Astrocyte of the spinal cord (primary cell): Measurements from ENCODE around the gene TANGO2.

Experiments
- DNase-seq: peaks from one replicate; pipeline ENCODE4 v3.0.0; 2011; ENCODE audit warnings: low read depth, low spot score
- H3K4me3 ChIP-seq: 2 replicates; pipeline ENCODE4 v1.5.1; 2011; ENCODE audit warnings: low read depth, mild to moderate bottlenecking, low read length, moderate library complexity
- in situ Hi-C: cut with HindIII; loops from 2 replicates; pipeline ENCODE4 v1.10.0; 2017; ENCODE audit warnings: low sequenced_read_pairs
- TF ChIP-seq, protein P1 (sequence below): IDR thresholded peaks from 2 replicates; pipeline ENCODE4 v1.5.1; 2012; ENCODE audit warnings: low read depth, mild to moderate bottlenecking, low read length, inconsistent platforms

Gene TANGO2

GRCh38 chr22:19991645-19992451 lies 29.1 kb upstream of the TANGO2 start:
- peak; percentile 31 for DNase-seq
- in situ Hi-C loops = no loop called here
- TF ChIP-seq, protein P1, sequence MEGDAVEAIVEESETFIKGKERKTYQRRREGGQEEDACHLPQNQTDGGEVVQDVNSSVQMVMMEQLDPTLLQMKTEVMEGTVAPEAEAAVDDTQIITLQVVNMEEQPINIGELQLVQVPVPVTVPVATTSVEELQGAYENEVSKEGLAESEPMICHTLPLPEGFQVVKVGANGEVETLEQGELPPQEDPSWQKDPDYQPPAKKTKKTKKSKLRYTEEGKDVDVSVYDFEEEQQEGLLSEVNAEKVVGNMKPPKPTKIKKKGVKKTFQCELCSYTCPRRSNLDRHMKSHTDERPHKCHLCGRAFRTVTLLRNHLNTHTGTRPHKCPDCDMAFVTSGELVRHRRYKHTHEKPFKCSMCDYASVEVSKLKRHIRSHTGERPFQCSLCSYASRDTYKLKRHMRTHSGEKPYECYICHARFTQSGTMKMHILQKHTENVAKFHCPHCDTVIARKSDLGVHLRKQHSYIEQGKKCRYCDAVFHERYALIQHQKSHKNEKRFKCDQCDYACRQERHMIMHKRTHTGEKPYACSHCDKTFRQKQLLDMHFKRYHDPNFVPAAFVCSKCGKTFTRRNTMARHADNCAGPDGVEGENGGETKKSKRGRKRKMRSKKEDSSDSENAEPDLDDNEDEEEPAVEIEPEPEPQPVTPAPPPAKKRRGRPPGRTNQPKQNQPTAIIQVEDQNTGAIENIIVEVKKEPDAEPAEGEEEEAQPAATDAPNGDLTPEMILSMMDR = no peak

GRCh38 chr22:19992481-19992911 lies 28.4 kb upstream of the TANGO2 start:
- no peak overlapping the region for H3K4me3 ChIP-seq
- TF ChIP-seq, protein P1 = no peak
- in situ Hi-C loops = no loop called here
- DNase-seq = no peak

More at GRCh38 chr22:19991645-19992451, 29.1 kb upstream of the TANGO2 start:
- H3K4me3 ChIP-seq = no peak overlapping the region

GRCh38 chr22:19992921-19993355 lies 28.0 kb upstream of the TANGO2 start:
- in situ Hi-C loops = no loop called here
- no peak overlapping the region for H3K4me3 ChIP-seq
- TF ChIP-seq, protein P1 = no peak
- DNase-seq = no peak

DNA sequence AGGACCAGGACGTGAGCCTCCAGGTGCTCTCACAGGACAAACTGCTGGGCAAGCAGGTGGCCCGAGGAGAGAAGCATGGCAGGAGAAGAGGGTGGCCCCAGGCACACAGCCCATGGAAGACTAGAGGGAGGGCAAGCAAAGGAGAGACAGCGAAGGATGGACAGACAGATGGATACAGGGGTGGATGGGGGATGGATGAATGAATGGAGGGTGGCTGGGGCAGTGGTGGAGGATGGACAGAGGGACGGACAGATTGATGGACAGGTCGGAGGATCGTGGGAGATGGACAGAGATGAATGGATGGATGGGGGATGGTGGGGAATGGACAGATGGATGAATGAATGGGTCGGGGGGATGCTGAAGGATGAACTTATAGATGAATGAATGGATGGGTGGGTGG lies 27.0 kb upstream of the TANGO2 start:
- in situ Hi-C loops = no loop called here
- no peak overlapping the region for H3K4me3 ChIP-seq
- TF ChIP-seq, protein P1 = no peak
- no peak for DNase-seq

DNA sequence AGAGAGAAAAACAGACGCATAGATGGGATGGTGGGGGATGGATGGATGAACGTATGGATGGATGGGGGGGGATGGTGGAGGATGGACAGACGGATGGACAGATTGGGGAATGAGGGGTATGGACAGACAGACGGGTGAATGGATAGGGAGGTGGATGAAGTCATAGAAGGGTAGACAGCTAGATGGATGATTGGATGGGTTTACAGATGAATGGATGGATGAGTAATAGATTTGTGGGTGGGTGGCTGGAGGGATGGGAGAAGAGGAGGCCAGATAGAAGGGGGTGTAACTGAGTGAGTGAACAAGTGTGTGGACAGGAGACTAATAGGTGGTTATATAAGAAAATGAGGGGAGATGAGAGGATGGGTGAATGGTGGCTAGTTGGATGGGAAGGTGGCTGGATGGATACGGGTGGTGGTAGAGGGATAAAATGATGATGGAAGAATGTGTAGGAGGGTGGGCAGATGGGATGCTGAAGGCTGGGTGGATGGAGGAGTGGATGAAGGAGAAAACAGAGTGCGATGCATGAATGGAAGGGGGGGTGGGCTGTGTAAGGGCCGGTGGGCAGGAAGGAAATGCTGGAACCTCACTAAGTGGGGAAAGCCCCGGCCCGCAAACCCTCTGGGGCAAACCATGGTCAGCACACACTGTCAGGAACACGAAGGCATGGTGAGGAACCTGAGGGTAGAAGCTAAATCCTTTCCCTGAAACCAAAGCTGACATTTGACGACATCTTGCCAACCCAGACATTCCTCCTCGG lies 25.9 kb upstream of the TANGO2 start:
- TF ChIP-seq, protein P1 = no peak
- in situ Hi-C loops = no loop called here
- no peak for DNase-seq
- no peak overlapping the region for H3K4me3 ChIP-seq

DNA sequence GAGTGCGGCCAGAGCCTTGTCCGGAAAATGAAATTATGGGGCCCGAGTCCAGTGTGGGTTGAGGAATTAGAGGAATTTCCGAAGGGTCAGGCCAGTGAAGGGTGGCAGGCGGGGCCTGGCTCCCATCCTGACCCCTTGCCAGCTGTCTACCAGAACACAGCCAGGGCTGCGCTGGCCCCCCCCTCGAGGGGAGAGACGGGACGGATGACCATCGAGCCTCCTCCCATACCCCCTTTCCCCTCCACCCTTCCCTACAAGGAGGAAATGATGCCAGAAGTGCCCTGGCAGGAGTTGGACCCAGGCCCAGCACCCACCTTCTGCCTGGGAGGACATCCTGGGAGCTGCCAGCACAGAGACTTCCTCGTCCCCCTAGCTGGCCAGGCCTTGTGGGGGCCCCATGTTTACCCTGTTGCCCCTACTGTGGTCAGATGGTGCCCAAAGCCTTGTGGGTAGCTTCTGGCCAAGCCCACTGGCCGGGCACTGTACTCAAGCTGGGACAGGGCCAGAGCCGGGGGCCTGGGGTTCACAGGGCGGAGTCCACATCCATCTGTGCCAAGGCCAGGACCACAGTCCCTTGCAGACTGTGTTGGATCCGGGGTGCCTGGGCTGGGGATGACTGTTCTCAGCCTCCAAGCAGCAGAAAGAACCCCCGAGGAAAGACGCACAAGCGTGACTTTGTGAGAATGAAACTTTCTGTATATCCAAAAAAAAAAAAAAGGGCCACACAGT lies 25.1 kb upstream of the TANGO2 start:
- in situ Hi-C loops = no loop called here
- DNase-seq = no peak
- H3K4me3 ChIP-seq = no peak overlapping the region
- TF ChIP-seq, protein P1 = no peak
